MM.1S (cell line): ENCODE results near the gene CENPH.

Experiments
- DNase-seq: peaks from one replicate; pipeline ENCODE4 v3.0.0-alpha.2; 2015
- H2AFZ ChIP-seq: fragments of 300-600 bp; sonication (generic); 2 replicates; pipeline ENCODE4 v1.6.0; 2016; ENCODE audit warnings: antibody characterized with exemption, low read length
- H3F3A ChIP-seq: fragments of 300-600 bp; sonication (generic); 2 replicates; pipeline ENCODE4 v1.6.1; 2016; ENCODE audit warnings: mild to moderate bottlenecking, antibody characterized with exemption, low read length, moderate library complexity, mixed read lengths; ENCODE audit not compliant: insufficient read depth
- H3K27ac ChIP-seq: fragments of 300-600 bp; sonication (generic); 2 replicates; pipeline ENCODE4 v1.5.1; 2016; ENCODE audit warnings: mild to moderate bottlenecking, low read length
- H3K27me3 ChIP-seq: fragments of 300-600 bp; sonication (generic); replicated peaks from 2 replicates; pipeline ENCODE4 v1.6.0; 2016; ENCODE audit warnings: low read length; ENCODE audit not compliant: insufficient read depth
- H3K36me3 ChIP-seq: fragments of 300-600 bp; sonication (generic); replicated peaks from 2 replicates; pipeline ENCODE4 v1.6.1; 2016; ENCODE audit warnings: mild to moderate bottlenecking, low read length, mixed read lengths; ENCODE audit not compliant: insufficient read depth
- H3K4me1 ChIP-seq: fragments of 300-600 bp; sonication (generic); 2 replicates; pipeline ENCODE4 v1.6.1; 2016; ENCODE audit warnings: low read length, mixed read lengths
- H3K4me2 ChIP-seq: fragments of 300-600 bp; sonication (generic); 2 replicates; pipeline ENCODE4 v1.6.0; 2016; ENCODE audit warnings: low read depth, low read length
- H3K4me3 ChIP-seq: fragments of 300-600 bp; sonication (generic); 2 replicates; pipeline ENCODE4 v1.5.1; 2016; ENCODE audit warnings: low read length, mixed read lengths
- H3K79me2 ChIP-seq: fragments of 300-600 bp; sonication (generic); 2 replicates; pipeline ENCODE4 v1.6.1; 2016; ENCODE audit warnings: mixed run types, low read length, mixed read lengths
- H3K9ac ChIP-seq: fragments of 300-600 bp; sonication (generic); 2 replicates; pipeline ENCODE4 v1.6.1; 2016; ENCODE audit warnings: low read length, mixed read lengths
- H3K9me2 ChIP-seq: fragments of 300-600 bp; sonication (generic); replicated peaks from 2 replicates; pipeline ENCODE4 v1.6.1; 2016; ENCODE audit warnings: mild to moderate bottlenecking, low read length, mixed read lengths; ENCODE audit not compliant: insufficient read depth
- H3K9me3 ChIP-seq: fragments of 300-600 bp; sonication (generic); replicated peaks from 2 replicates; pipeline ENCODE4 v1.6.1; 2016; ENCODE audit warnings: mild to moderate bottlenecking, low read length, mixed read lengths; ENCODE audit not compliant: insufficient read depth
- H4K20me1 ChIP-seq: fragments of 300-600 bp; sonication (generic); 2 replicates; pipeline ENCODE4 v1.6.1; 2016; ENCODE audit warnings: mild to moderate bottlenecking, low read length, moderate library complexity, mixed read lengths; ENCODE audit not compliant: insufficient read depth
- CTCF ChIP-seq: fragments of 300-600 bp; sonication (generic); IDR thresholded peaks from 2 replicates; pipeline ENCODE4 v1.5.1; 2016; ENCODE audit warnings: antibody characterized with exemption, low read length, mixed read lengths
- EZH2 ChIP-seq: fragments of 300-600 bp; sonication (generic); optimal IDR thresholded peaks from 2 replicates; pipeline ENCODE3; 2017; ENCODE audit warnings: low read depth, mild to moderate bottlenecking, antibody characterized with exemption, low read length, mixed read lengths
- EZH2phosphoT487 ChIP-seq: fragments of 300-600 bp; sonication (generic); IDR thresholded peaks from 2 replicates; pipeline ENCODE4 v1.6.1; 2018; ENCODE audit warnings: antibody characterized with exemption, low read length

The CENPH gene

GRCh38 chr5:69202497-69202896 is 13.1 kb downstream of the CENPH start:
- H3K79me2 ChIP-seq, result no peaks in the 10 kb centered on the region
- H3K4me1 ChIP-seq, result no peaks in the 10 kb centered on the region
- H2AFZ ChIP-seq, result no peak overlapping the region
- no peak for DNase-seq
- no peaks in the 10 kb centered on the region for H4K20me1 ChIP-seq
- no peaks in the 10 kb centered on the region for H3K27me3 ChIP-seq
- H3K9me2 ChIP-seq, result no peaks in the 10 kb centered on the region
- H3K9me3 ChIP-seq, result no peaks in the 10 kb centered on the region
- no peak overlapping the region for H3K4me3 ChIP-seq
- no peak overlapping the region for H3K9ac ChIP-seq
- no peak overlapping the region for H3K27ac ChIP-seq
- TF ChIP-seq CTCF (no peak), EZH2phosphoT487 (no peak), EZH2 (no peak)
- H3K36me3 ChIP-seq, result no peaks in the 10 kb centered on the region
- no peaks in the 10 kb centered on the region for H3F3A ChIP-seq
- no peak overlapping the region for H3K4me2 ChIP-seq

DNA sequence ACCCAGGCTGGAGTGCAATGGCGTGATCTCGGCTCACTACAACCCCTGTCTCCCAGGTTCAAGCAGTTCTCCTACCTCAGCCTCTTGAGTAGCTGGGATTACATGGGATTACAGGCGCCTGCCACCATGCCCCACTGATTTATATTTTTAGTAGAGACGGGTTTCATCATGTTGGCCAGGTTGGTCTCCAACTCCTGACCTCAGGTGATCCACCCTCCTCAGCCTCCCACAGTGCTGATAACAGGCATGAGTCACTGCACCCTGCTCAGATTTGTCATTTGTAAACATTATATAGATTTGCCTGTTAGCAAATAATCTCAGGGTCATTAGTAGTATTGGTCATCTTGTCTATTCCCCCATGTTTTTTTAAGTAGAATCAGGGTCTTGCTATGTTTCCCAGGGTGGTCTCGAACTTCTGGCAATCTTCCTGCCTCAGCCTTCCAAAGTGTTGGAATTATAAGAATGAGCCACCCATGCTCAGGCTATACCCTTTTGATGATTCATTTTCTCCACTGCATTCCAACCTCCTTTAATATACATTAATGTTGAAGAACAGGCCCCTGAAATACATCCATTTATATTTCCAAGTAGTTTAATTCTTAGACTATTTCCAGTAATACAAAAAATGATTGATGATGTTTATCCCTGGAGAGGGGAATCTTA is 17.3 kb downstream of the CENPH start:
- H2AFZ ChIP-seq, result no peak overlapping the region
- H3K36me3 ChIP-seq, result no peaks in the 10 kb centered on the region
- H3K9me2 ChIP-seq, result no peaks in the 10 kb centered on the region
- H3K27ac ChIP-seq, result no peak overlapping the region
- no peaks in the 10 kb centered on the region for H3K9me3 ChIP-seq
- no peak overlapping the region for H3K4me3 ChIP-seq
- TF ChIP-seq CTCF, result no peak
- H3K79me2 ChIP-seq, result no peaks in the 10 kb centered on the region
- peaks cover 7% of the 10 kb centered on the region; the same call in 1 of the 2 replicates for H3F3A ChIP-seq
- peaks cover 4% of the 10 kb centered on the region; the same call in 1 of the 2 replicates for H3K4me1 ChIP-seq
- H3K27me3 ChIP-seq, result no peaks in the 10 kb centered on the region
- H3K9ac ChIP-seq, result no peak overlapping the region
- no peaks in the 10 kb centered on the region for H4K20me1 ChIP-seq
- no peak overlapping the region for H3K4me2 ChIP-seq
- DNase-seq, result no peak

- Histone ChIP-seq H3K27me3 (no peaks in the 10 kb centered on the region), H2AFZ (no peak overlapping the region), H3K9me2 (no peaks in the 10 kb centered on the region), H3K9me3 (no peaks in the 10 kb centered on the region), H3K36me3 (no peaks in the 10 kb centered on the region), H3K9ac (no peak overlapping the region), H3K79me2 (no peaks in the 10 kb centered on the region), H3K4me3 (no peak overlapping the region), H3K4me1 (peaks cover 7% of the 10 kb centered on the region; the same call in 1 of the 2 replicates), H3K27ac (no peak overlapping the region), H3K4me2 (no peak overlapping the region), H4K20me1 (no peaks in the 10 kb centered on the region), H3F3A (peaks cover 12% of the 10 kb centered on the region)
- no peak for DNase-seq
- TF ChIP-seq CTCF, result no peak
These were observed 20.2 kb downstream of the CENPH start for GRCh38 chr5:69209602-69210001.
